NCI-H2029 (cell line): Measurements from ENCODE around the gene SOX5.
"Not testable (repeated sequence)": the region's sequence is repeated elsewhere in the genome, so short reads cannot be mapped to it uniquely, and the experiment has no call there.

ENCODE experiments used
- DNase-seq: peaks from one replicate; lab custom pipeline; 2025; lab: John Stamatoyannopoulos, UW

The SOX5 gene

GRCh38 chr12:23834076-23834475 lies 115.4 kb downstream of the SOX5 start:
- DNase-seq = no peak

GRCh38 chr12:23831739-23832138 lies 117.7 kb downstream of the SOX5 start:
- no peak for DNase-seq

- DNase-seq = no peak
Observed at GRCh38 chr12:23830210-23830609, 119.3 kb downstream of the SOX5 start.

GRCh38 chr12:23827353-23827752 lies 122.1 kb downstream of the SOX5 start:
- DNase-seq = no peak

- DNase-seq = not testable (repeated sequence)
Observed at GRCh38 chr12:23825124-23825523, 124.3 kb downstream of the SOX5 start.

- no peak for DNase-seq
Observed at GRCh38 chr12:23824358-23824757, 125.1 kb downstream of the SOX5 start.

GRCh38 chr12:23822883-23823282 lies 126.6 kb downstream of the SOX5 start:
- DNase-seq = not testable (repeated sequence)

GRCh38 chr12:23817345-23817744 lies 132.1 kb downstream of the SOX5 start:
- DNase-seq = no peak

- peak; percentile 15 for DNase-seq
Observed at GRCh38 chr12:23816394-23816851, 133.0 kb downstream of the SOX5 start.

GRCh38 chr12:23815810-23816209 lies 133.7 kb downstream of the SOX5 start:
- no peak for DNase-seq

- no peak for DNase-seq
Observed at GRCh38 chr12:23813206-23813605, 136.3 kb downstream of the SOX5 start.

- DNase-seq = peak; percentile 8
Observed at GRCh38 chr12:23810329-23810902, 139.1 kb downstream of the SOX5 start.

- DNase-seq = no peak
Observed at GRCh38 chr12:23803540-23803939, 145.9 kb downstream of the SOX5 start.

GRCh38 chr12:23795494-23795893 lies 154.0 kb downstream of the SOX5 start:
- no peak for DNase-seq

- DNase-seq = no peak
Observed at GRCh38 chr12:23781118-23781517, 168.4 kb downstream of the SOX5 start.

GRCh38 chr12:23775208-23775607 lies 174.3 kb downstream of the SOX5 start:
- DNase-seq = no peak

GRCh38 chr12:23771240-23771949 lies 178.1 kb downstream of the SOX5 start:
- DNase-seq = peak; percentile 13

GRCh38 chr12:23770202-23770938 lies 179.1 kb downstream of the SOX5 start:
- no peak for DNase-seq

GRCh38 chr12:23767834-23768233 lies 181.6 kb downstream of the SOX5 start:
- DNase-seq = no peak

GRCh38 chr12:23763724-23764123 lies 185.7 kb downstream of the SOX5 start:
- no peak for DNase-seq

- peak; percentile 88 for DNase-seq
Observed at GRCh38 chr12:23760495-23760894, 189.0 kb downstream of the SOX5 start.

- DNase-seq = no peak
Observed at GRCh38 chr12:23758608-23759007, 190.9 kb downstream of the SOX5 start.

GRCh38 chr12:23757541-23757962 lies 191.9 kb downstream of the SOX5 start:
- DNase-seq = peak; percentile 29
